Measurements from ENCODE around the gene GRHL1.
"Not testable (repeated sequence)": the region's sequence is repeated elsewhere in the genome, so short reads cannot be mapped to it uniquely, and the experiment has no call there.

Gene GRHL1, protein sequence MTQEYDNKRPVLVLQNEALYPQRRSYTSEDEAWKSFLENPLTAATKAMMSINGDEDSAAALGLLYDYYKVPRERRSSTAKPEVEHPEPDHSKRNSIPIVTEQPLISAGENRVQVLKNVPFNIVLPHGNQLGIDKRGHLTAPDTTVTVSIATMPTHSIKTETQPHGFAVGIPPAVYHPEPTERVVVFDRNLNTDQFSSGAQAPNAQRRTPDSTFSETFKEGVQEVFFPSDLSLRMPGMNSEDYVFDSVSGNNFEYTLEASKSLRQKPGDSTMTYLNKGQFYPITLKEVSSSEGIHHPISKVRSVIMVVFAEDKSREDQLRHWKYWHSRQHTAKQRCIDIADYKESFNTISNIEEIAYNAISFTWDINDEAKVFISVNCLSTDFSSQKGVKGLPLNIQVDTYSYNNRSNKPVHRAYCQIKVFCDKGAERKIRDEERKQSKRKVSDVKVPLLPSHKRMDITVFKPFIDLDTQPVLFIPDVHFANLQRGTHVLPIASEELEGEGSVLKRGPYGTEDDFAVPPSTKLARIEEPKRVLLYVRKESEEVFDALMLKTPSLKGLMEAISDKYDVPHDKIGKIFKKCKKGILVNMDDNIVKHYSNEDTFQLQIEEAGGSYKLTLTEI

DNA sequence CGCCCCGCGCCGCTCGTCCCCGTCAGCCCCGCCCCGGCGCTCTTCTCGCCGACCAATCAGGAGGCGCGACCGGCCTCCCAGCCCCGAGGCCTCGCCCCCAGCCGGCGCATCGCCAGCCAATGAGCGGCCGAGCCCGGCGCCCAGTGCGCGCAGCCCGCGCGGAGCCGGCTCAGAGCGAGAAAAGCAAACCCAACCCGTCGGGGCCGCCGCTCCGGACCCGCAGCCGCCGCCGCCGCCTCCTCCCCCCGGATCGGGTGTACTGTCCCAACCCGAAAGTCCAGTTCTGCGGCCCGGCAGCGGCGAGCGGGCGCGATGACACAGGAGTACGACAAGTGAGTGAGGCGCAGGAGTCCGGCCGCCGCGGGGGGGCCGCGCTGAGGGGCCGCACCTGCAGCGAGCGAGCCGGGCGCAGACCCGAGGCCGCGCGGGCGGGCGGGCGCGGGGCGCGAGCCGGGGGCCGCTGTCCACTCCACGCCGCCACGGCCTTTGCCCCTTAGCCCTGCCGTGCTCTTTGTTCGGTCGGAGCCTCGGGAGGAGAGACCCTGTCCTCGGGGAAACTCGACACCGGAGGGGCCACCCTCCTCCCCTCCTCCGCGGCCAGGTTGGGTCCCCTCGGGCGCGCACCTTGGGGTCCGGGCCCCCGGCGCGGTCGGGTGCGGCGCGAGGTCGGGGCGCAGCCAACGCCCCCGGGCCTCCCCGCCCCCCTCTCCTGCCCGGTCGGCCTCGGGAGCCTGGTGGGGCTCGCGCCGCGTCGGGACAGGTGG lies at the start of gene GRHL1:
Gene GRHL1, plus strand, starts transcription at position 172 of the 764 bp plus-strand sequence. Its CDS starts 141 bp downstream, at position 313.
- peak; percentile 96 for DNase-seq

DNA sequence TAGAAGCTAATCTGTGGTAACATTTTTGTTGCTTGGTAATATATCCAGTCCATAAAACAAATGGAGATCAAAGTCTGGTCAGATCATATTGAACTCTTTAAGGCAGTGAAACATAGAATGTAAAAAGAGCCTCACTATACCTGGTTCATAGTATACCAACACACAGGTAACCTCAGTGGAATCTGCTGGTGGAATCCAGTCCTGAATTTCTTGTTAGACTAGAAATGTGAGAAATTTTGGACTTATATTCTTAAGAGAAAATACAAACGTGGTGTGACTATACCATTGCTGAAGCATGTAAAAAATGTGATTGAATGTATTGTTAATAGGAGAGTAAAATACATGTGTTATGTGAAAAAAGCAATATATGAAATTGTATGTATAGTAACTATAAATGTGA lies 46.1 kb upstream of the GRHL1 start:
- no peak for DNase-seq

GRCh38 chr2:9907402-9907801 lies 44.1 kb upstream of the GRHL1 start:
- no peak for DNase-seq

- DNase-seq, result no peak
These were observed 42.9 kb upstream of the GRHL1 start for GRCh38 chr2:9908639-9909038.

- no peak for DNase-seq
These were observed 42.4 kb upstream of the GRHL1 start for GRCh38 chr2:9909106-9909505.

GRCh38 chr2:9910699-9911098 lies 40.8 kb upstream of the GRHL1 start:
- DNase-seq, result no peak

GRCh38 chr2:9912468-9912867 lies 39.0 kb upstream of the GRHL1 start:
- DNase-seq, result no peak

- DNase-seq, result no peak
These were observed 37.0 kb upstream of the GRHL1 start for GRCh38 chr2:9914384-9915065.

GRCh38 chr2:9918275-9918674 lies 33.2 kb upstream of the GRHL1 start:
- no peak for DNase-seq

GRCh38 chr2:9919512-9919911 lies 32.0 kb upstream of the GRHL1 start:
- no peak for DNase-seq

DNA sequence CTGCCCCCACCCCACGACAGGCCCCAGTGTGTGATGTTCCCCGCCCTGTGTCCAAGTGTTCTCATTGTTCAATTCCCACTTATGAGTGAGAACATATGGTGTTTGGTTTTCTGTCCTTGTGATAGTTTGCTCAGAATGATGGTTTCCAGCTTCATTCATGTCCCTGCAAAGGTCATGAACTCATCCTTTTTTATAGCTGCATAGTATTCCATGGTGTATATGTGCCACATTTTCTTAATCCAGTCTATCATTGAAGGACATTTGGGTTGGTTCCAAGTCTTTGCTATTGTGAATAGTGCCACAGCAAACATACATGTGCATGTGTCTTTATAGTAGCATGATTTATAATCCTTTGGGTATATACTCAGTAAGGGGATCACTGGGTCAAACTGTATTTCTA lies 24.5 kb upstream of the GRHL1 start:
- not testable (repeated sequence) for DNase-seq

GRCh38 chr2:9937258-9937657 lies 14.2 kb upstream of the GRHL1 start:
- DNase-seq, result no peak

- DNase-seq, result no peak
These were observed 13.5 kb upstream of the GRHL1 start for GRCh38 chr2:9937968-9938367.

- no peak for DNase-seq
These were observed 11.7 kb upstream of the GRHL1 start for GRCh38 chr2:9939587-9940485.

- DNase-seq, result no peak
These were observed 10.1 kb upstream of the GRHL1 start for GRCh38 chr2:9941196-9941995.

DNA sequence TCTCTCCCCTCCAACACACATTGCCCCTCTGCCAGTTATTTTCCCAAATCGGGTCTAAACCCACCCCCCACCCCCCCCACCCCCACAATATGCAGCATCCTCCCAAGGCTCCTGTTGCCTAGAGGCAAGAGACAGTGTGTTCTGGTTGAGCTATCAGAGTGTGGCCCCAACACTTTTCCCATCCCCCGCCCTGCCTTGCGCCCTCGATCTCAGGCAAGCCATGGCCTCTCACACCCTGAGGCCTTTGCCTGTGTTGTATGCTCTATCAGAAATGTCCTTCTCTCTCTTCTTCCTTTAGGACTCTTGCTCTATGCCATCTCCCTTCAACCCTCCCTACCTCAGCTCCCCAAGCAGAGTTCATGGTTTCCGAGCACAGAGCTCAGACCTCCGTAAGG lies 9.5 kb upstream of the GRHL1 start:
- no peak for DNase-seq

GRCh38 chr2:9944330-9944758 lies 7.1 kb upstream of the GRHL1 start:
- DNase-seq, result peak; percentile 51

GRCh38 chr2:9945596-9945995 lies 5.9 kb upstream of the GRHL1 start:
- no peak for DNase-seq

- DNase-seq, result no peak
These were observed 5.4 kb upstream of the GRHL1 start for GRCh38 chr2:9946076-9946475.

DNA sequence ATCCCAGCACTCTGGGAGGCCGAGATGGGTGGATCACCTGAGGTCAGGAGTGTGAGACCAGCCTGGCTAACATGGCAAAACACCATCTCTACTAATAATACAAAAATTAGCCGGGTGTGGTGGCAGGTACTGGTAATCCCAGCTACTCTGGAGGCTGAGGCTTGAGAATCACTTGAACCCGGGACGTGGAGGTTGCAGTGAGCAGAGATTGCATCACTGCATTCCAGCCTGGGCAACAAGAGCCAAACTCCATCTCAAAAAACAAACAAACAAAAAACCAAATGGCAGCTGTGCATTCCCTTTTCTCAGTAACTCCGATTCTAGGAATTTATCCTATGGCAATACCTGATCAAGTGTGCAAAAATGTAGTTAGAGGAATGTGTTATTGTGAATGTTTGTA lies 4.7 kb upstream of the GRHL1 start:
- DNase-seq, result no peak

DNA sequence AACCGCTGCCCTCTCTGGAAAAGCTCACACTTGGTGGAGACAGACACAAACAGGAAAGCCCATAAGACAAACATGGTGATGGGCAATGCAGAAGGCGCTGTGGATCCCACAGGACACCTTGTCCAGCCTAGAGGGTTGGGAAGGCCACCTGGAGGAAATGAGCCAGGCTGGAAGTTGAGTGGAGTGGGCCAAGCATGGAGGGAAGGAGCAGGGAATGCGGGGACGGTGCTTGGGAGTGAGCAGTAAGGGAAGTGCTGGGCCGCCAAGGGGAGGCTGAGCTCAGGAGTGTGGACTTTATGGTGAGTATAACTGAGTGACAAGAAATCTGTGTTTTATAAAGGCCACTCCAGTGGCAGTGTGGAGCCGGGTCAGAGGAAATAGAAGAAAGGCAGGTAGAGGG lies 2.8 kb upstream of the GRHL1 start:
- DNase-seq, result no peak
